ENCODE results near the gene C2orf15.
"Not testable (repeated sequence)": the region's sequence is repeated elsewhere in the genome, so short reads cannot be mapped to it uniquely, and the experiment has no call there.

C2orf15 gene

GRCh38 chr2:99169534-99169933, 28.0 kb downstream of the C2orf15 start:
- DNase-seq: no peak

- DNase-seq: no peak
Observed at GRCh38 chr2:99171377-99172140, 30.1 kb downstream of the C2orf15 start.

- DNase-seq: peak; percentile 94
Observed at GRCh38 chr2:99180755-99181623, 39.5 kb downstream of the C2orf15 start, which contains the start of the genes MITD1 and MRPL30. MITD1 (minus strand) TSS chr2:99181058; CDS start chr2:99180981, 77 bp downstream. MRPL30 (plus strand) TSS chr2:99181184; CDS start chr2:99186204, 5,020 bp downstream.

GRCh38 chr2:99181624-99182000, 40.1 kb downstream of the C2orf15 start:
- no peak for DNase-seq

- no peak for DNase-seq
Observed at GRCh38 chr2:99183025-99183424, 41.5 kb downstream of the C2orf15 start.

GRCh38 chr2:99184811-99185210, 43.3 kb downstream of the C2orf15 start:
- DNase-seq: no peak

GRCh38 chr2:99187011-99187410, 45.5 kb downstream of the C2orf15 start:
- no peak for DNase-seq

GRCh38 chr2:99188357-99188756, 46.9 kb downstream of the C2orf15 start:
- DNase-seq: no peak

GRCh38 chr2:99190548-99190947, 49.0 kb downstream of the C2orf15 start:
- DNase-seq: no peak

GRCh38 chr2:99192364-99192763, 50.9 kb downstream of the C2orf15 start:
- DNase-seq: not testable (repeated sequence)

- DNase-seq: no peak
Observed at GRCh38 chr2:99198103-99198841, 56.8 kb downstream of the C2orf15 start.

GRCh38 chr2:99200076-99200800, 58.7 kb downstream of the C2orf15 start:
- DNase-seq: no peak

Data from HCEC 1CT (cell line).